AG09309 (cell line): ENCODE data around the gene HTR3B.
"Not testable (repeated sequence)": the region's sequence is repeated elsewhere in the genome, so short reads cannot be mapped to it uniquely, and the experiment has no call there.

Experiments used
- DNase-seq: peaks from one replicate; pipeline ENCODE4 v3.0.0-alpha.2; 2010; ENCODE audit warnings: low read depth
- H3K4me3 ChIP-seq: 2 replicates; pipeline ENCODE4 v1.5.1; 2011; ENCODE audit warnings: mild to moderate bottlenecking, low read depth, low read length, moderate library complexity; ENCODE audit not compliant: control insufficient read depth
- CTCF ChIP-seq: IDR thresholded peaks from 2 replicates; pipeline ENCODE4 v1.5.1; 2011; ENCODE audit warnings: mild to moderate bottlenecking, low read depth, low read length, inconsistent platforms; ENCODE audit not compliant: insufficient read depth, control insufficient read depth; ENCODE audit errors: missing control alignments

The HTR3B gene

DNA sequence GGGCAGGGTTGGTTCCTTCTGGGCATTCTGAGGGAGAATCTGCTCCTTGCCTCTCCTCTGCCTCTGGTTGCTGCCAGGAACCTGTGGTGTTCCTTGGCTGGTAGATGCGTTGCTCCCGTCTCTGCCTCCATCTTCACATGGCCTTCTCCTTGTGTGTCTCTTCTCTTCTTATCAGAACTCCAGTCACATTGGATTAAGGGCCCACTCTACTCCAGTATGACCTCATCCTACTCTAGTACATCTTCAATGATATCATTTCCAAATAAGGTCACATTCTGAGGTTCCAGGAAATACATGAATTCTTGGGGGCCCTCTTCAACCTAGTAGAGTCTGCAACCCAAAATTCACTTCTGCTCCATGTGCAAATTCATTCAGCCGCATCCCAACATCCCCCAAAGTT, 33.3 kb downstream of the HTR3B start:
- no peak for TF ChIP-seq CTCF
- no peak for DNase-seq
- no peak overlapping the region for H3K4me3 ChIP-seq

- H3K4me3 ChIP-seq, result no peak overlapping the region
- no peak for DNase-seq
- no peak for TF ChIP-seq CTCF
These were observed 37.7 kb downstream of the HTR3B start for GRCh38 chr11:113942256-113942655.

GRCh38 chr11:113946162-113946561, 41.6 kb downstream of the HTR3B start:
- not testable (repeated sequence) for DNase-seq

DNA sequence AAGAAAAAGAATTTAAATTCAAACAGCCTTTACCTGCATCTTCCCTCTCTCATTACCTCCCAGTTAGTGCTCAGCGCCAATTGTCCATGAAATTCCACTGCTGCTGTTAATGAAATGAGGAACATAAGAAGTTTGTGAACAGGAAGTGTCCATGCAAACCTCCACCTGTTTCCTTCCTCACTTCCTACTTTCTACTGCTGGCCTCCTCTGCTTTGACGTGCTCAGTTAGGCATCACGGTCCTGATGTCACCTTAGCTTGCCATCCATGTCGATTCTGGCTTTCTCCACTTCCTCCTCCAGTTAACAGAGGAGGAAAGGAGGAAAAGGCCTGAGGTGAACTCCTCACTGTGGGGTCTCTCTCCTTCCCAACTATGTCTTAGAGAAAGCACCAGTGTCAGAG, 43.4 kb downstream of the HTR3B start:
- DNase-seq, result no peak
- H3K4me3 ChIP-seq, result no peak overlapping the region
- TF ChIP-seq CTCF, result no peak

More at GRCh38 chr11:113946162-113946561, 41.6 kb downstream of the HTR3B start:
- not testable (repeated sequence) for H3K4me3 ChIP-seq

DNA sequence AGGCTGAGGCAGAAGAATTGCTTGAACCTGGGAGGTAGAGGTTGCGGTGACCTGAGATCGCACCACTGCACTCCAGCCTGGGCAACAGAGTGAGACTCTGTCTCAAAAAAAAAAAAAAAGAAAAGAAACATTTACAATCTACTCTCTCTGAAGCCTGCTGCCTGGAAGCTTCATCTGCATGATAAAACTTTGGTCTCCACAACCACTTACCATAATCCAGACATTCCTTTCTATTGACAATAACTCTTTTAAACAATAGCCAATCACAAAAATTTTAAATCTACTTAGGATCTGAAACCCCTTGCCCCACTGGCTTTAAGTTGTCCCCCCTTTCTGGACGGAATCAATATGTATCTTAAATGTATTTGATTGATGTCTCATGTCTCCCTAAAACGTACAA, 45.3 kb downstream of the HTR3B start:
- no peak for DNase-seq
- no peak for TF ChIP-seq CTCF
- H3K4me3 ChIP-seq, result no peak overlapping the region

- DNase-seq, result no peak
- no peak overlapping the region for H3K4me3 ChIP-seq
- TF ChIP-seq CTCF, result no peak
These were observed 46.9 kb downstream of the HTR3B start for GRCh38 chr11:113951537-113951936.

DNA sequence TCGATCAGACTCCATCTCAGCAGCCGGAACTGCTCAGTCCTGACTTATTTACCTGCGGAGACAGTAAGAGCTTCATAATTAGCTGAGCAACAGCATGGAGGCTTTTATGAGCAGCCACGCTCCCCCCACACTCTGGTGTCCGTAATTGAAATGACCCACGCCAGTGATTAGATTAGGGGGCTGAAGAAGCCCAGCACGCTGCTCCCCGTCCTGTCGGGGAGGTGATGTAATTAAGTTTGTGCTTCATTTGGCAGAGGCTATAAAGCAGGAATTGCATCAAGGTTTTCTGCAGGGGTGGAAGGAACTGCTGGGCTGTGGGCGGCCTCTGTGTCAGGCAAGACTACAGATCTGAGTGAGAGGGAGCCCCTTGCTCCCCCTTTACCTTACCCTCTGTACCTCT, 47.5 kb downstream of the HTR3B start:
- no peak for TF ChIP-seq CTCF
- no peak for DNase-seq
- no peak overlapping the region for H3K4me3 ChIP-seq

DNA sequence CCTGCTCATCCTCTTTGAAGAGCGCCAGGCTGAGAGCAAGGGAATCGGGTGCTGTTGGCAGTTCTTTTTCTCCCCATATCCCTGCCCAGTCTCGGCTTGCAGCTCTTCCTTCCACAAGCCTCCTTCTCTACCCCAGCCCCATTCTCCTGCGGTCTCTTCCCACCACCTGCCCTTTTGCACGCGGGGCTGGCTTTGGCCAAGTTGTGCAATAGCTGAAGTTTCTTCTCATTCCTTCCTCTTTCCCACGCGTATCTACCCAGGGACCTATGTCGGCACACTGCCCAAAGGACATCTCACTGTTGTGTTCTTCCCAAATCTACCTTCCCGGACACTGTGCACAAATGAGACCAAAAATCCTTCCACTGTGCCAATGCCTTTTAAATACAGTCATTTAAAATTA, 48.0 kb downstream of the HTR3B start:
- no peak overlapping the region for H3K4me3 ChIP-seq
- no peak for TF ChIP-seq CTCF
- no peak for DNase-seq
